Stimulated activated CD8-positive, alpha-beta memory T cell treated with anti-CD3 and anti-CD28 coated beads, Interleukin-15, amount 100 ng/mL, for 1 hour (primary cell): ENCODE data around the gene SPATA20.
A peak's percentile ranks its signal among the peaks of the same experiment; 100 is the strongest.

ENCODE experiments used
- DNase-seq: peaks from one replicate; pipeline ENCODE4 v3.0.0-alpha.2; 2020; ENCODE audit warnings: low read depth

SPATA20 gene

GRCh38 chr17:50559674-50560184 is 12.8 kb downstream of the SPATA20 start:
- DNase-seq = no peak

GRCh38 chr17:50560185-50560824 is 13.3 kb downstream of the SPATA20 start, which contains the start of gene CACNA1G:
Gene CACNA1G (plus strand): TSS chr17:50560715. CDS start chr17:50561460, 745 bp downstream.
- peak; percentile 70 for DNase-seq

DNA sequence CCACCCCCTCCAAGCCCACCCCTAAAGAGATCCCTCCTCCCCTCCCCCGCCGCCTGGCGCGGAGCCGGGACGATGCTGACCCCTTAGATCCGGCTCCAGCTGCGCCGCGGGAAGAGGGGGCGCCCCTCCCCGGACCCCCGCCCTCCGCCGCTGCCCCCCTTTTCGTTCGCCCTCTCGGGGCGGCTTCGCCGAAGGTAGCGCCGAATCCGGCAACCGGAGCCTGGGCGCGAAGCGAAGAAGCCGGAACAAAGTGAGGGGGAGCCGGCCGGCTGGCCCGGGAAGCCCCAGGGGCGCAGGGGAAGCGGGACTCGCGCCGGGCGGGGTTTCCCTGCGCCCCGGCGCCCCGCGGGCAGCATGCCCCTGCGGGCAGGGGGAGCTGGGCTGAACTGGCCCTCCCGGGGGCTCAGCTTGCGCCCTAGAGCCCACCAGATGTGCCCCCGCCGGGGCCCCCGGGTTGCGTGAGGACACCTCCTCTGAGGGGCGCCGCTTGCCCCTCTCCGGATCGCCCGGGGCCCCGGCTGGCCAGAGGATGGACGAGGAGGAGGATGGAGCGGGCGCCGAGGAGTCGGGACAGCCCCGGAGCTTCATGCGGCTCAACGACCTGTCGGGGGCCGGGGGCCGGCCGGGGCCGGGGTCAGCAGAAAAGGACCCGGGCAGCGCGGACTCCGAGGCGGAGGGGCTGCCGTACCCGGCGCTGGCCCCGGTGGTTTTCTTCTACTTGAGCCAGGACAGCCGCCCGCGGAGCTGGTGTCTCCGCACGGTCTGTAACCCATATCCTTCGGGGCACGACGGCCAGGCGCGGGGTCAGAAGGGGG is 14.2 kb downstream of the SPATA20 start:
- DNase-seq = no peak

DNA sequence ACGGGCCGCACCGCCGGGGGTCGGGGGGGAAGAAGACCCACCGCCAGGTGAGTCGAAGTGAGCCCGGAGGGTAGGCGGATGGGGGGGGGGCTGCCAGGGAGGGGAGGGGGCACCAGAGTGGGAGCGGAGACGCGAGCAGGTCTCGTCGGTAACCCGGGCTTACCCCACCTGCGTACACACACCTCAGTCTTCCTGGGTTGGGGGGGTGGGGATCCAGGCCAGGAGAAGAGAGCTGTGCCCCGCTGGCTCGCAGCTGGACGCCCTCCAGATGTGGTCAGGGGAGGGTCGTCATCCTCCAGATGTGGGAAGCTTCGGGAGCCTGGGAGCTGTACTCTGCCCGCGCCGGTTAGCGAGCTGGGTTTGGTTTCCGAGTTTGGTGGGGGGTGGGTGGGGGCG is 14.8 kb downstream of the SPATA20 start:
- DNase-seq = no peak

- DNase-seq = no peak
Measured at GRCh38 chr17:50562242-50563091, 15.5 kb downstream of the SPATA20 start.

- DNase-seq = no peak
Measured at GRCh38 chr17:50563092-50563511, 16.1 kb downstream of the SPATA20 start.

DNA sequence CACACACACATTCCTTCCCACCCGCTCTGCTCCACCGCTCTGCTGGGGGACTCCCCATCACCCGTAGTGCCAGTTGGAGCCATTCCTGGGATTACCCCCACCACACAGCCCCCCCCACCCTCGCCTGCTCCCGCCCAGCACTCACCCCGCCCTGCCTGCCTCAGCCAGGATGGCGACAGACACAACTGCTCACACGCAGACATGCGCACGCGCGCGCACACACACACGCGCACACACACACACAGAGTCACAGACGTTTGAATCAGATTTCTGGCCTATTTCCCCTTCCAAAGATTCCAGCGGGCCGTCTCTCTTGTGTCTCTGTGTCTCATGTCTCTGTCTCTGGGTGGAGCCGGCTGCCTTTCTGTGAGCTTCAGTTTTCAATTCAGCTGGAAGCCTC is 17.9 kb downstream of the SPATA20 start:
- no peak for DNase-seq

- no peak for DNase-seq
Measured at GRCh38 chr17:50565402-50566350, 18.7 kb downstream of the SPATA20 start.

- no peak for DNase-seq
Measured at GRCh38 chr17:50566886-50567285, 19.9 kb downstream of the SPATA20 start.

DNA sequence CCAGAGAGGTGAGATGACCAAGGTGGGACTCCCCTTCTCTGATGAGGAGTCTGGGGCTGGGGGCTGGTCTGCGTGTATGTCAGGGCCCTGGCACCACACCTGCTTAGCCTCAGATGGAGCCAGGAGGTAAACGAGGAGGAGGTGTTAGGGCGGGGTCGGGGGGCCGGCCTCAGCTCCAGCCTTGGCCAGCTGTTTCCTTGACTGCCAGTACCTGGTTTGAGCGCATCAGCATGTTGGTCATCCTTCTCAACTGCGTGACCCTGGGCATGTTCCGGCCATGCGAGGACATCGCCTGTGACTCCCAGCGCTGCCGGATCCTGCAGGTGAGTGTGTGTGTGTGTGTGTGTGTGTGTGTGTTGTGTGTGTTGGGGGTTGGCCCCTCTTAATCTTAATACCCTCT is 21.7 kb downstream of the SPATA20 start:
- DNase-seq = no peak

- DNase-seq = no peak
Measured at GRCh38 chr17:50569592-50569991, 22.6 kb downstream of the SPATA20 start.

GRCh38 chr17:50570032-50570431 is 23.1 kb downstream of the SPATA20 start:
- DNase-seq = no peak

GRCh38 chr17:50570528-50570927 is 23.6 kb downstream of the SPATA20 start:
- DNase-seq = no peak

DNA sequence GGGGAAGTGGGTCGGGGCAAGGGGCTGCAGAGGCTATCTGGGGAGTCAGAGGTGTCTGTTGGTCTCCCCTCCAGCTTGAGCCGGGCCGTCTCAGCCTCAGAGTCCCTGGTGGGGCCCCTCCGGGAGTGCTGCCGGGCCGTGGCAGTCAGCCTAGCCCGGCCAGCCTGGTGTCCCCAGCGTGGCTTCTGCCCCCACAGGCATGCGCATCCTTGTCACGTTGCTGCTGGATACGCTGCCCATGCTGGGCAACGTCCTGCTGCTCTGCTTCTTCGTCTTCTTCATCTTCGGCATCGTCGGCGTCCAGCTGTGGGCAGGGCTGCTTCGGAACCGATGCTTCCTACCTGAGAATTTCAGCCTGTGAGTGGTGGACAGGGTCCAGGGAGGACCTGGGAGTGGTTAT is 24.7 kb downstream of the SPATA20 start:
- no peak for DNase-seq

DNA sequence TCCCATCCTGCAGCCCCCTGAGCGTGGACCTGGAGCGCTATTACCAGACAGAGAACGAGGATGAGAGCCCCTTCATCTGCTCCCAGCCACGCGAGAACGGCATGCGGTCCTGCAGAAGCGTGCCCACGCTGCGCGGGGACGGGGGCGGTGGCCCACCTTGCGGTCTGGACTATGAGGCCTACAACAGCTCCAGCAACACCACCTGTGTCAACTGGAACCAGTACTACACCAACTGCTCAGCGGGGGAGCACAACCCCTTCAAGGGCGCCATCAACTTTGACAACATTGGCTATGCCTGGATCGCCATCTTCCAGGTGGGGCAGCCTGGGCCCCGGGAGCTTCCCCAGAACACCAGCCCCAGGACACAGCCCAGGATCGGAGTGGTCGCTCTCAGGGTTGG is 25.6 kb downstream of the SPATA20 start:
- DNase-seq = no peak

GRCh38 chr17:50573866-50574611 is 27.1 kb downstream of the SPATA20 start:
- DNase-seq = no peak

DNA sequence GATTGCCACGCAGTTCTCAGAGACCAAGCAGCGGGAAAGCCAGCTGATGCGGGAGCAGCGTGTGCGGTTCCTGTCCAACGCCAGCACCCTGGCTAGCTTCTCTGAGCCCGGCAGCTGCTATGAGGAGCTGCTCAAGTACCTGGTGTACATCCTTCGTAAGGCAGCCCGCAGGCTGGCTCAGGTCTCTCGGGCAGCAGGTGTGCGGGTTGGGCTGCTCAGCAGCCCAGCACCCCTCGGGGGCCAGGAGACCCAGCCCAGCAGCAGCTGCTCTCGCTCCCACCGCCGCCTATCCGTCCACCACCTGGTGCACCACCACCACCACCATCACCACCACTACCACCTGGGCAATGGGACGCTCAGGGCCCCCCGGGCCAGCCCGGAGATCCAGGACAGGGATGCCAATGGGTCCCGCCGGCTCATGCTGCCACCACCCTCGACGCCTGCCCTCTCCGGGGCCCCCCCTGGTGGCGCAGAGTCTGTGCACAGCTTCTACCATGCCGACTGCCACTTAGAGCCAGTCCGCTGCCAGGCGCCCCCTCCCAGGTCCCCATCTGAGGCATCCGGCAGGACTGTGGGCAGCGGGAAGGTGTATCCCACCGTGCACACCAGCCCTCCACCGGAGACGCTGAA is 28.7 kb downstream of the SPATA20 start:
- no peak for DNase-seq

GRCh38 chr17:50576864-50577263 is 29.9 kb downstream of the SPATA20 start:
- no peak for DNase-seq

DNA sequence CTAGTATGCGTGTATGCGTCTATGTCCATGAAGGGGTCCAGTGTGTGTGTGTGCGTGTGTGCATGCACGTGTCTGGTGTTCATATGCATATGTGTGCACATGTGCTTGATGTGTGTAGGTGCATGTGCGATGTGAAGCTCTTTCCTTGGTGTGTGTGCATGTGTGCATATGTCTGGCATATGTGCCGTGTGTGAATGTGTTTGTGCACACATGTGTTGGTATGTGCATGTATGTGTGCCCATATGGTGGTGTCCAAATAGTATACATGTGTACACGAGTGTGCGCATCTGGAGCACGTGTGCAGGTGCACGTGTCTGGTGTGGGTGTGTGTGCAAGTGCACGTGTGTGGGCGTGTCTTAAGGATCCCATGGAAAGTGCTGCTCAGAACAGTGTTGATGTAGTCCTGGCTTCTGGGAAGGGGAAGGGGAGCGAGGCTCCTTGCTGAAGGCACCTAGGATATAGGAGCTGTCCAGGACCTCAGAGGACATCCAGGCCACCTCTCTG is 30.5 kb downstream of the SPATA20 start:
- DNase-seq = no peak

DNA sequence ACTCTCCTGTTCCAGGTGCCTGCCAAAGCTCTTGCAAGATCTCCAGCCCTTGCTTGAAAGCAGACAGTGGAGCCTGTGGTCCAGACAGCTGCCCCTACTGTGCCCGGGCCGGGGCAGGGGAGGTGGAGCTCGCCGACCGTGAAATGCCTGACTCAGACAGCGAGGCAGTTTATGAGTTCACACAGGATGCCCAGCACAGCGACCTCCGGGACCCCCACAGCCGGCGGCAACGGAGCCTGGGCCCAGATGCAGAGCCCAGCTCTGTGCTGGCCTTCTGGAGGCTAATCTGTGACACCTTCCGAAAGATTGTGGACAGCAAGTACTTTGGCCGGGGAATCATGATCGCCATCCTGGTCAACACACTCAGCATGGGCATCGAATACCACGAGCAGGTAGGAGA is 31.2 kb downstream of the SPATA20 start:
- DNase-seq = no peak
